Left lobe of liver (tissue), 2 donors: Measurements from ENCODE around the gene KIF2C. TPM values are rescaled to one million over a fixed set of nuclear protein-coding genes. Genes with fewer than 3 reads are reported as not detected.
A peak's percentile ranks its signal among the peaks of the same experiment; 100 is the strongest.
"Not testable (repeated sequence)": the region's sequence is repeated elsewhere in the genome, so short reads cannot be mapped to it uniquely, and the experiment has no call there.

Experiments used
- ATAC-seq: fragments of 200-7000 bp; cut with Tn5 transposase; one replicate; pipeline ENCODE4 v1.9.1; 2020; ENCODE audit warnings: mild to moderate bottlenecking, moderate library complexity
- DNase-seq: peaks from one replicate; pipeline ENCODE4 v3.0.0-alpha.2; 2020; ENCODE audit warnings: low spot score
- total RNA-seq: library from RNA; stranded (reverse); gene quantifications from one replicate; pipeline ENCODE4 v1.2.1, GENCODE V29; 2021
- donor health status: DM: no; HTN: no; CAD: no; lungs with moderate emphysema.
- donor health status: DM: no; HTN: yes; CAD: no.

KIF2C gene
- total RNA-seq, 1 donor from 2014 or later, result 0.73 TPM

DNA sequence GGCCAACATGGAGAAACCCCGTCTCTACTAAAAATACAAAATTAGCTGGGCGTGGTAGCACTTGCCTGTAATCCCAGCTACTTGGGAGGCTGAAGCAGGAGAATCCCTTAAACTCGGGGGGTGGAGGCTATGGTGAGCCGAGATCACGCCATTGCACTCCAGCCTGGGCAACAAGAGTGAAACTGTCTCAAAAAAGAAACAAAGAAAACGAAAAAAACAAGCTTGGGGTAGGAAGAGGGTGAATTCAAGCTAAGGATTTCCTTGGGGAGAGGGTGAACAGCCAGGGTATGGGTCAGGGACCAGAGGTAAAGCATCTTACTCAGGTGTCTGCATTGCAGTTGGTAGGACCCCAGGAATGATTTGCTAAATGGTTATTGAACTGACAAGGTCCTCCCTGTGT is 26.8 kb downstream of the KIF2C start:
- ATAC-seq, DNase-seq: not testable (repeated sequence)

DNA sequence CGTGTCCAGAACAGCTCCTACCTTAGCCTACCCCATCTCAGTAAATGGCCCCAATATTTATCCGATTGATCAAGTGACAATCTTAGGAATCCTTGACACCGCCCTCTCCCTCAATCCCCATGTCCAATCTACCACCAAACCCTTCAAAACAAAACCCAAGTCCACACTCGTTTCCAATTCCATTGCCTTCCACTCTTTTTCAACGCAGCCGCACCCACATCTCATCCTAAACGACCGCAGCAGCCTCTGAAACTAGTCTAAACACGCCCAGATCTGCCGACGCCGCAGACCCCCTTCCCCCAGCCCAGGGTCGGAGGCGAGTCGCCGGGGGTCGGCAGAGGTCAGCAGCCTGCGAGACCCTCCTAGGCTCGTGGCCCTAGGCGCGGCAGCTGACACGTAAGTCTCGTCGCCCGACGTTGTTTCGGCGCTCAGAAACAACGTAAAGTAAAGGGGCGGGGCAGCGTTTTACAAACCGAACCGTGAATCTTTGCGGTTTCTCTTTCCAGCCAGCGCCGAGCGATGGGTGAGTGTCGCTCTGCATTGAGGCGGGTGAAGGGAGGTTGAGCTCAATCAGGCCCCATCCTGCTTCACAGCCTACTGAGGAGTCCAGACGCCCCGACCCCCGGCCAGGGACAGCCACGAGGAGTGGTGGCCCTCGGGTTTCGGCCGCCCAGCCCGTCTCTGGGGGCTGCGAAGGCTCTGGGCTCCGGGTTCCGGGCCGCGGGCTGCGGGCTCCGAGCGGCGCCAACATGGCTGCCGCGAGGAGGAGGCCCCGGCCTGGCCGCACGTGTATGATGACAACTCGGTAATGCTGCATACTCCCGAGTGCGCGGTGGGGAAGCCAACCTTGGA is 35.7 kb downstream of the KIF2C start, which contains the start of gene RPS8:
TSS of gene RPS8 (plus strand) at position 463 of the 852 bp plus-strand sequence. CDS start at position 520, 57 bp downstream.
- DNase-seq (peak; percentile 93), ATAC-seq (peak; percentile 96)

DNA sequence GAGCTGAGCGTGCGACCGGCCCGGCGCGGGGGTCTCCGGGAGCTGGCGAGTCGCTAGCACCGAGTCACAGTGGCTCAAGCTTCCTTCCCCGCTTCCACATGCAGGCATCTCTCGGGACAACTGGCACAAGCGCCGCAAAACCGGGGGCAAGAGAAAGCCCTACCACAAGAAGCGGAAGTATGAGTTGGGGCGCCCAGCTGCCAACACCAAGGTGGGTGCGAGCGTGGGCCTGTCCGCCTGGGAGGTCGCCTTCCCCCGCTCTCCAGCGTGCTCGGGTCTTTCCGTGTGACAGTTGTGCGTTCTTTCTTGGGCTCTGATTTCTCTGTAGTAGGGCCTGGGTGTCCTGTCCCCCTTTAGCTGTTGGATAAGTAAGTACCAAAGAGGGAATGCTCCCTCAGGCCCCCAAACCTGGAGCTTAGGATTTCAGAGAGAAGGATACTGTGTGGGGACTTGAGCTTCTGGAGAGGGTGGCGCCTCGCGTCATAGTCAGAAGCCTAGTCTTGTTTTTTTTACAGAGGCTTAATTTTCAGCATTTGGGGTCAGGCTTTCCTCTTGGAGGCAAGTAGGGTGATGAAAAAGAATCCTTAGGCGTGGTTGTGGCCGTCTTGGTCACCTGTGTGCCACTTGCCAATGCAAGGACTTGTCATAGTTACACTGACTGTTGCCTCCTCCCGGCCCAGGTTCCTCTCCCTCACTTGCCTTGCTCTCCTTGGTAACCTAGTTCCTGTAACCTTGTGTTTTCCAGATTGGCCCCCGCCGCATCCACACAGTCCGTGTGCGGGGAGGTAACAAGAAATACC is 36.5 kb downstream of the KIF2C start:
- DNase-seq (no peak), ATAC-seq (no peak)

DNA sequence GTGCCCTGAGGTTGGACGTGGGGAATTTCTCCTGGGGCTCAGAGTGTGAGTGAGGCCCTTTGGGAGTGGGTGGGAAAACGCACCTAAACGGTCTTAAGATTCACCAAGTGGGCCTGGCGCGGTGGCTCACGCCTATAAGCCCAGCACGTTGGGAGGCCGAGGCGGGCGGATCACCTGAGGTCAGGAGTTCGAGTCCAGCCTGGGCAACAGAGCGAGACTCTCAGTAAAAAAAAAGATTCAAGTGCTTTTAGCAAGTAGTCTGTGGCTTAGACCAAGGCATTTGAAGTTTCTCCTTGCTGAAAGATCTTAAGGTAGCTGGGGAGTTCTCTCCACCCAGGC is 37.1 kb downstream of the KIF2C start:
- ATAC-seq, result no peak
- no peak for DNase-seq

DNA sequence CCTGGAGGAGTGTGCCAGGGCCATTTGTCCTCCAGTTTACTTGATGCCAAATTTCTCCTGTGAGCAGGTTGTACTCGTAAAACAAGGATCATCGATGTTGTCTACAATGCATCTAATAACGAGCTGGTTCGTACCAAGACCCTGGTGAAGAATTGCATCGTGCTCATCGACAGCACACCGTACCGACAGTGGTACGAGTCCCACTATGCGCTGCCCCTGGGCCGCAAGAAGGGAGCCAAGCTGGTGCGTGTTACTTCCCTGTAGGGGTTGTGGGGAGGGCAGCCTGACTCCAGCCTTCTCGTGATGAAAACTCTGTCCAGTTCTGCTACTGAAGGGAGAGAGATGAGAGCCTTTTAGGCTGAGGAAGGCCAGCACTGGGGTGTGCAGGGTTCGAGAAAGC is 37.9 kb downstream of the KIF2C start:
- ATAC-seq (no peak), DNase-seq (no peak)

DNA sequence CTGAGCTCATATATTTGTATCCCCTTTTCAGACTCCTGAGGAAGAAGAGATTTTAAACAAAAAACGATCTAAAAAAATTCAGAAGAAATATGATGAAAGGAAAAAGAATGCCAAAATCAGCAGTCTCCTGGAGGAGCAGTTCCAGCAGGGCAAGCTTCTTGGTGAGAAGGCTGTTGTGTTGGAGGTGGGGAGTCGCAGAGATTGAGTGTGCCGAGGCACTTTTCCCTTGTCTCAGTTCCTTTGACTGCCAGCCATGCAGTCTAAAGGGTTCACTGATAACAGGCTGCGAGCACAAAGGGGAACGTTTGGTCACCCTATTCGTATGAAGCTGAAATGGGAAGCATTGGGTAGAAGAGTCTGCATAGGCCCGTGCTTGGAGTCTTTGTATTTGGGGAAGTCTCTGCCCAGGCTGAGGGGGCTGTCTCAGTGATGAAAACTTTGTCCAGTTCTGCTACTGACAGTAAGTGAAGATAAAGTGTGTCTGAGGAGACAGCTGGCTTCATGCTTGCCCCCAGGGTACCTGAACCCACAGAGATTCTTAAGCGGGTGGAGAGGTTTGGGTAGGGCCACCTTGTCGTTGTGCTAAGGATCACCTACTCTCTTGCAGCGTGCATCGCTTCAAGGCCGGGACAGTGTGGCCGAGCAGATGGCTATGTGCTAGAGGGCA is 38.5 kb downstream of the KIF2C start:
- no peak for DNase-seq
- no peak for ATAC-seq

DNA sequence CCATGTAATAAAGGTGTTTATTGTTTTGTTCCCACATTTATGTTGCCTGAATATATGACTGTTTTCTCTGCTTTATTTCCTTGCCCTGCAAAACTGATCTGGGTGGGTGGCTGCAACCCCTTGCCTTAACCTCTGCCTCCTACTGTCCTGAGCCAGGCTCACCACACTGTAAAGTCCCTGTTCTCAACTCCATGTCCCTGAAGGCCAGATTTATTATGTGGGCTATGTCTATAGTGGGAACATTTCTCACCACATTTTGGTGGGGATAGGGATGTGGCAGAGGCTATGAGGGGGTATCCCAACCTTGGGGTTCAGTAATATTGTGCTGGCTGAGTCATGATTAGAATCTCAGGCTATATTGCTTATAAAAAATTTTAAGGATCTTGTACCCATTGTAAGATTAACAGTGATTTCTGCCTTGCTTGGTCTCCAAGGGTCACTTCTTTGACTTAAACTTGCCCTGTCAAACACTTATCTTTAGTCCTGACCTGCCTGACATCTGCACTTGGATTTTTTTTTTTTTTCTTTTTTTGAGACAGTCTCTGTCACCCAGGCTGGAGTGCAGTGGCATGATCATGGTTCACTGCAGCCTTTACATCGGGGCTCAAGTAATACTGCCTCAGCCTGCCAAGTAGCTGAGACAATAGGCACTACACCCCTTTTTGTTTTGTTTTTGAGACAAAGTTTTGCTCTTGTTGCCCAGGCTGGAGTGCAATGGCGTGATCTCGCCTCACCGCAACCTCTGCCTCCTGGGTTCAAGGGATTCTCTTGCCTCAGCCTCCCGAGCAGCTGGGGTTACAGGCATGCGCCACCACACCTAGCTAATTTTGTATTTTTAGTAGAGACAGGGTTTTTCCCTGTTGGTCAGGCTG is 39.3 kb downstream of the KIF2C start:
- ATAC-seq (no peak), DNase-seq (no peak)

DNA sequence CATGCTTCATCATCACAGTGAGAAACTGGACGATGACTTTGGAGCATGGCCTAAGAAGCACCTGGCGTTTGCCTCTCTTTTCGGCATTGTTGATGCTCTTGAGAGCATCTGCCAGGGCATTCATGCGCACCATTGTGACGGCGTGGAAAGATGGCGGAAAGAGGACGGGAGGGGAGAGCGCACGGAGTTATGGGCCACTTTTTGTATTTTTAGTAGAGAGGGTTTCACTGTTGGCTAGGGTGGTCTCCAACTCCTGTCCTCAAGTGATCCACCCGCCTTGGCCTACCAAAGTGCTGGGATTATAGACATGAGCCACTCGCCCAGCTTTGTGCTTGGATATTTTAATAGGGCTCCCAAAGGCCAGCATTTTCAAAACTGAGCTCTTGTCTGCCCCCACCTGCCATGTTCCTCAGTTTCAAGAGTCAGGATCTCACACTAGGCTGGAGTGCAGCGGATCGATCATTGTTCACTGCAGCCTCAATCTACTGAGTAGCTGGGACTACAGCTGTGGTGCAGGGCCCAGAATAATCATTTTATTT is 41.0 kb downstream of the KIF2C start:
- DNase-seq (no peak), ATAC-seq (no peak)

DNA sequence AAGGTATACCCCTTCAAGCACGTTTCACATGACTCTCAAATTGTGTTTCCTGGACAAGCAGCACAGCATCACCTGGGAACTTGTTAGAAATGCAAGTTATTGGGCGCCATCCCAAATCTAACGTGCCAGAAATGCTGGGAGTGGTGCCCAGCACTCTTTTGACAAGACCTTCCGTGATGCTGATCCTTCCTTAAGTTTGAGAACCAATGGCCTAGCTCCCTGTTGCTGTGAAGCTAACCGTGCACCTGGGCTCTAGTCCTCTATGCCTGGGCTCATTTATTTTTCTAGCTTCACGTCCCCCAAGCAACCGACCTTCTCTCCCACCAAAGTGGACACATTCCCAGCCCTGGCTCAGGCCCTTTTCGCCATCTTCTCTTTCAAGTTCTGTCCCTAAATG is 44.1 kb downstream of the KIF2C start:
- ATAC-seq, result peak; percentile 8
- no peak for DNase-seq

DNA sequence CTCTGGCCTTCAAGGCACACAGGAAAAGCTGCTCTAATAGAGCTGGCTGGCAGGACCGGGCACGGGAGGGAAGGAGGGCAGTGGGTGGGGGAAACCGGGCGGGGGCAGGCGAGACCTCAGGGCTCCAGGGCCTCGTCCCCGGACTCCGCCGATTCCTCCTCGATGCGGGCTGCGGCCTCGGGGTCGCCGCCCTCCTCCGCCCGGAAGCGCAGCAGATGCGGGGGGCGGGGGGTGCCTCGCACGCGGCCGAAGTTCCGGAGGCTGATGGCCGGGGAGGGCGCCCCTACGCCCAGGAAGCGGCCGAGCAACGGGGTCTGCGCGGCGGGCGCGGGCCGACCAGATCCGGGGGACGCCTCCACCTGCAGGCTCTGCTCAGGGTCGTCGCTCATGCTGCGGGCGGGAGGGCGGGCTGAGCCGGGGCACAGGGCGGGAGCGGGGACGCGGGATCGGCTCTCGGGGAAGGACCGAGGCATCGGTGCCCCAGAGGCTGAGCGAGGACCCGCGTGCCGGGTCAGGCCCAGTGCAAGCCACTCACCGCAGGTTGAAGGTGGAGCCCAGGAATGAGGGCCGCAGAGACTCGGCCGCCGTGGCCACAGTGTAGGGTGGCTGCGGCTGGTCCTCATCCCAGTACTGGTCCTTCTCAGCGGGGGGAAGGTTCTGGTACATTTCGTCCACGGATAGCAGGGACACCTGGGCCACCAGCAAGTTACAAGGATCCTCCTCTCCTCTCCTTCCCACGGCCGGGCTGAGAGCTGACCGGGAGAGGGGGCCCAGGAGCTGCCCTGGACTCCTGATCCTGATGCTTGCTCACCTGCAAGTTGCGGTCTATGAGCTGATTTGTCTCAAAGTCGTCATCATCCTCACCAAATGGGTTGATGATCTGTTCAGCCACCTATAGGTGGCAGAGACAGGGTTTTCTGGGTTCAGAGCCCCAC is 44.7 kb downstream of the KIF2C start:
- DNase-seq (no peak), ATAC-seq (peak; percentile 23)

DNA sequence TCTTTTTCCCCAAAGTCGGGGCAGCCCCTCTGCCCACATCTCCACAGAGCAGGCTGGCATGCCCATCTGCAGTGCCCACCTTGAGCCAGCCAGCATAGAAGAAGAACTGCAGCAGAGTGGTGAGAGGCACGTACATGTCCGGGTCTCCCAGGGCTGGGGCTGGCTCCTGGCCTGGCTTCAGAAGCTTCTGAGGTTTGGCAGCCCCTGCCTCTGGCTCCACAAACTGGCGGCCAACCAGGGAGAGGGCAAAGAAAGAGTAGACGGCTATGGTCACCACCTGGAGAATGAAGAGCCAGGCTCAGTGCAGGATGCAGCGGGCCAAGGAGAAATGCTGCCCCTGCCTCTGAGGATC is 45.4 kb downstream of the KIF2C start:
- no peak for DNase-seq
- no peak for ATAC-seq

DNA sequence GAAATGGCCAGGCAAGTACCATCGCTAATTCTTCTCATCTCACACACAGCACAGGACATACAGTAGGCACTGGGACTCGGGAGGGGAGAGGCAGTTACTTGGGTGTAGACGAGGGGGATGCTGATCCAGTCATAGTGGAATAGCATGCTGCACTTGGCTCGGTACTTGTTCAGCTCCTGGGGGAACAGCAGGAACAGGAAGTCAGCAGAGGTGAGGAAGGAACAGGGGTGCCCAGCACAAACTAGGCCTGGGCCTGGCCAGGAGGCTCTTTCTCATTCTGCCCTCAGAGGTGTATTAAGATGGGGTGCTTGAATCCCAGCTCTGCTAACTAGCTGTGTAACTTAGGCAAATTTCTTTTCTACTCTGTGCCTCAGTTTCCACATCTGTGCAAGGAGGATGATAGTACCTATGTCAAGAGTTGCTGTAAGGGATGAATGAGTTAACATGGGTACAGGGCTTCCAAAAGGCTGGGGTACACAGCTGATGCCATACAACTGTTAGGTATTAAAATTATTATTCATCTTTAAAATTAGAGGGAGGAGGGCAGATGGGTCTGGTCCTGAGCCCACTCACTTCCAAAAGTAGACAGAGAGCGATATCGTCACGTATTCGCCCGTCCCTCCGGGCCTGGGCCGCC is 46.0 kb downstream of the KIF2C start:
- no peak for DNase-seq
- no peak for ATAC-seq

DNA sequence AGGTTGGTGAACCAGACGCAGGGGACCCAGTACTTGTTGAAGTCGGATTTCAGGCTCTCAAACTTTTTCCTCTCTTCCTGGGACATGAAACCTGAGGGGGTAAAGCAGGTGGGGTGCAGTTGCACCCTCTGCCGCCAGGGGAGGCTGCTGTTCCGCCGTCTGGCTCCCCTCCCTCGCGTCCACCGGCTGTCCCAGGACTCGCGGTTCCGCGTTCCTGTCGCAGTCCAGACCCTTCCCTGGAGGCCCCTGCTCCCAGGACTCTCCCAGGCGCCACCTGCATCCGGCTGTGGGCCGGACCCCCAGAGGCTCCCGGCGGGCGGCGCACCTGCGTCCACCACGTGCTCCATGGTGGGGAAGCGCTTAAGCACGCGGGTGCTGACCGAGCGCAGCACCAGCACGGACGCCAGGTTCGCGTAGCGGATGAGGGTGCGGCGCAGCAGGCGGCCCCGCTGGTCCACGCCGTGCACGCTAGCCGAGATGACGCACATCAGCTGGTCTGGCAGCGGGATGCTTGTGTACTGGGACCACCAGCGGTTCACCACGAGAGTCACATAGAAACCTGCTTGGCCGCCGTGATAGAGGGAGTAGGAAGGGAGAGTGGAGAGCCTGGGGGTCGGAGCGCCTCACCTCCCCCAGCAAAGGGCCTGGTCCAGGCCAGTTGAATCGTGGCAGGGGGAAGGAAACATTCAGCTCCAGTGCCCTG is 46.7 kb downstream of the KIF2C start:
- ATAC-seq, result peak; percentile 81
- no peak for DNase-seq

DNA sequence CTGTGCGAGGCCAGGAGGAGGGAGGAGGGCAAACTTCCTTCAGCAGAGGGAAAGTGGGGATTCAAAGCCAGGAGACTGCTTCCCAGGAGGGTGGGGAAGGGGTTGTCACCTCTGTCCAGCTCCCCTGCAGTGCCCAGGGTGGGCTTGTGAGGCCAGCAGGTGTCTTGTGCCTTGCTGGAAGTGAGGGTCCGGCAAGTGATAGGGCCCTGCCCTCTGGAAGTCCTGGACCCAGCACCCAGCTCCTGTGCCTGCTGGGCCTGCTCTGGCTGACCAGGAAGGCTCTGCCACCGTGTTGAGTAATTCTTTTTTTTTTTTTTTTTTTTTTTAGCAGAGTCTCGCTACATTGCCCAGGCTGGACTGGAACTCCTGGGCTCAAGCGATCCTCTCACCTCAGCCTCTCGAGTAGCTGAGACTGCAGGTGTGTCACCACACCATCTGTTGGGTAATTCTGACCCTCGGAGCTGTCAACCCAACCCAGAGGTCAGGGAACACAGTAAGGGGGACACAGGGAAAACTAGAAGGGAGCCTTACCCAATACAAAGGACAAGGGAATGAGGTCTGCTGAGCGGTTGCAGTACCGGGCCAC is 47.3 kb downstream of the KIF2C start:
- no peak for DNase-seq
- no peak for ATAC-seq

DNA sequence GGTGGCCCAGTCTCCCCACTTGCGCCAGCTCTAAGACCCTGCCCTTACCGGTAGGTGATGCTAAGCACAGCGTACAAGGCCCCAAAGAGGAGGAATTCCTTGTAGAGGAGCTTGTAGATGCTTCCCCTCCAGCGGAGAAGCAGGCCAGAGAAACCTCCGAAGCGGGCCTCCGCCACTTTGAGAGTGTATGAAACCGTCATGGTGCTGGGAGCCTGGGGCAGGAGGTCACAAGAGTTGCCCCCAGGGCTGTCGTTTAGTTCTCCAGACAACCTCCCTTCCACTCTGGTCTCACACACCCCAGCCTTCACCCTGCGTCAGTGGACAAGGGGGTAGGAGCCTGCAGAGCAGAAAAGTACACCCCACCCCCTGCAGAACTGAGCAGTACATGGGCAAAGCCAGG is 47.9 kb downstream of the KIF2C start:
- DNase-seq (no peak), ATAC-seq (no peak)

DNA sequence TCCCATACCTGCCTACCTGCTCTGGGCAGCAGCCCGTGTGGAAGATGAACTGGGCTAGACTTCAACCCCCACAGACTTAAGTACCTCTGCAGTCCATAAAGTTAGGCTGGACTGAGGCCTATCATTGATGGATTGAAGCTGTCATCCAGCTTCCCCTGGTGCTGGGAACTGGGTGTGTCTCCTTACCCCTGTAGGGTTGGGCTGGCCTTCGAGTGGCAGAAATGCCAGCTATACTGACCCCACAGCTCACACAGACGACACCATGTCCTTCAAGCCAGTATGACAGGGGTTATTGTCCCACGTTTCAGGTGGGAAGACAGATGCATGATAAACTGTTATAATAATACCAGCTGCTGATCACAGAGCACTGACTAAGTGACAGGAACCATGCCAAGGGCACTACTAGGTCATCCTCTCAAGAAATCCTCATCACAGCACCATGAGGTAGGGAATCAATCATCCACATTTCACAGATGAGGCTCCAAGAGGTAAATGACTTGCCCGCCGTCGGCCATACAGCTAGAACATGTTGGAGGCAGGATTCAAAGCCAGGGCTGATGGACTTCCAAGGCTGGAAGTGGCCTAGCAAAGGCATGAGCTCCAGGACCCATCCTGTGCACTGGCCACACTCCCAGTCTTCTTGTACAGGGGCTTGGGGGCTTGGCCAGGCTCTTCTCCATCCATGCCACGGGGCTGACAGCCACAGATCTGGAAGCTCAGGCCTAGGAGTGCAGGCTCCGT is 48.7 kb downstream of the KIF2C start, which contains the start of gene BEST4:
TSS of gene BEST4 (minus strand) at position 51 of the 741 bp plus-strand sequence. CDS start 465 bp downstream, outside the sequence.
- DNase-seq (no peak), ATAC-seq (no peak)
